Effector memory CD4-positive, alpha-beta T cell (primary cell): Measurements from ENCODE around the gene NXPH1.

Experiments
- DNase-seq, 3 donors: peaks; one replicate each; pipeline ENCODE4 v3.0.0-alpha.2; 2020
- H3K27ac ChIP-seq: 2 replicates; pipeline ENCODE4 v1.7.0; 2013; ENCODE audit warnings: mild to moderate bottlenecking, low read length, moderate library complexity; ENCODE audit not compliant: insufficient read depth, poor library complexity, severe bottlenecking
- H3K27me3 ChIP-seq: replicated peaks from 2 replicates; pipeline ENCODE4 v1.7.0; 2013; ENCODE audit warnings: mild to moderate bottlenecking, low read length; ENCODE audit not compliant: insufficient read depth, control insufficient read depth, poor library complexity, severe bottlenecking
- H3K36me3 ChIP-seq: 2 replicates; pipeline ENCODE4 v1.7.0; 2013; ENCODE audit warnings: mild to moderate bottlenecking, low read length, moderate library complexity; ENCODE audit not compliant: control insufficient read depth, insufficient read depth
- H3K4me1 ChIP-seq: 2 replicates; pipeline ENCODE4 v1.7.0; 2013; ENCODE audit warnings: low read length, mild to moderate bottlenecking; ENCODE audit not compliant: control insufficient read depth, insufficient read depth, poor library complexity, severe bottlenecking
- H3K4me3 ChIP-seq: 2 replicates; pipeline ENCODE4 v1.7.0; 2013; ENCODE audit warnings: low read length, low read depth, mild to moderate bottlenecking; ENCODE audit not compliant: insufficient read depth, poor library complexity, severe bottlenecking
- H3K9me3 ChIP-seq: 2 replicates; pipeline ENCODE4 v1.7.0; 2013; ENCODE audit warnings: mild to moderate bottlenecking, low read length, moderate library complexity; ENCODE audit not compliant: control insufficient read depth

The NXPH1 gene

DNA sequence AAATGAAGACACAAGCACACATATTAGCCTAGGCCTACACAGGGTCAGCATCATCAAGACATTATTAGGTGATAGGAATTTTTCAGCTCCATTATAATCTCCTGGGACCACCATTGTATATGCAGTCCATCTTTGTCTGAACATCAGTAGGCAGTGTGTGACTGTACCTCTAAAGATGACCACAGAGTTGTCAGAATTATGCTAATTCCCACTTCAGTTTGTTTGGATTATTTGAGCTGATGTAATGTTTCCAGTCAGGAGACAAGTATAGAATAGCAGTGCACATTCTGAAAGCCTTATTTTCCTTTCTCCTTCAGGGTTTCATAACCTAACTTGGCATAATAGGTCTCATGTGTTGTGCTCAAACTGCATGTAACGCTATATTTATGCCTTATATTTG lies 306.4 kb downstream of the NXPH1 start:
- no peak for DNase-seq
- H3K27ac ChIP-seq = no peak overlapping the region
- no peaks in the 10 kb centered on the region for H3K27me3 ChIP-seq
- H3K4me1 ChIP-seq = no peaks in the 10 kb centered on the region
- no peaks in the 10 kb centered on the region for H3K36me3 ChIP-seq
- no peak overlapping the region for H3K4me3 ChIP-seq
- H3K9me3 ChIP-seq = no peaks in the 10 kb centered on the region

DNA sequence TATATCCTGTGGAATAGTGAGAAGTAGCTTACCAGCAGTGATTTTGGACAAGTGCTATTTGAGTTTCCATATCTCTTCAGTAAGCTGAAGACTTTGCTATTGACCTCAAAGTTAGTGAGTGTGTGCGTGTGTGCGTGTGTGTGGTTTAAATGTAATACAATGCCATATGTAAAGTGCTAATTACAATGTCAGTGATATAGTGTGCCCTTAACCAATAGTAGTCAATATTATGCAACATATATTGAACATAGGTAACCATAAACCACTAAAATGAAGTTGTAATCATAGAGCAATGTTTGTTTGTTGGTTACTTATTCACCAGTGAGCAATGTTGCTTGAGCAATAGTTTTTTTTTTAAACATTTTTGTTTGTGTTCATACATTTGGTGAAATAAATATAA lies 309.4 kb downstream of the NXPH1 start:
- H3K4me3 ChIP-seq = no peak overlapping the region
- no peak for DNase-seq
- H3K9me3 ChIP-seq = no peaks in the 10 kb centered on the region
- no peaks in the 10 kb centered on the region for H3K36me3 ChIP-seq
- no peak overlapping the region for H3K27ac ChIP-seq
- H3K4me1 ChIP-seq = no peaks in the 10 kb centered on the region
- H3K27me3 ChIP-seq = no peaks in the 10 kb centered on the region

GRCh38 chr7:8747338-8747737 lies 313.9 kb downstream of the NXPH1 start:
- no peak for DNase-seq
- Histone ChIP-seq H3K36me3 (no peaks in the 10 kb centered on the region), H3K9me3 (no peaks in the 10 kb centered on the region), H3K4me1 (no peaks in the 10 kb centered on the region), H3K27me3 (no peaks in the 10 kb centered on the region), H3K27ac (no peak overlapping the region), H3K4me3 (no peak overlapping the region)

- H3K27ac ChIP-seq = no peak overlapping the region
- H3K4me3 ChIP-seq = no peak overlapping the region
- H3K9me3 ChIP-seq = no peaks in the 10 kb centered on the region
- no peaks in the 10 kb centered on the region for H3K27me3 ChIP-seq
- H3K36me3 ChIP-seq = no peaks in the 10 kb centered on the region
- no peak for DNase-seq
- H3K4me1 ChIP-seq = no peaks in the 10 kb centered on the region
These were observed 318.3 kb downstream of the NXPH1 start for GRCh38 chr7:8751557-8752231.

- Histone ChIP-seq H3K4me3 (no peak overlapping the region), H3K9me3 (no peaks in the 10 kb centered on the region), H3K36me3 (no peaks in the 10 kb centered on the region), H3K27ac (no peak overlapping the region), H3K27me3 (no peaks in the 10 kb centered on the region), H3K4me1 (no peaks in the 10 kb centered on the region)
- DNase-seq = no peak
These were observed 319.9 kb downstream of the NXPH1 start for GRCh38 chr7:8753355-8753754.

GRCh38 chr7:8761731-8762130 lies 328.3 kb downstream of the NXPH1 start:
- Histone ChIP-seq H3K27ac (no peak overlapping the region), H3K9me3 (no peaks in the 10 kb centered on the region), H3K27me3 (no peaks in the 10 kb centered on the region), H3K36me3 (no peaks in the 10 kb centered on the region), H3K4me3 (no peak overlapping the region), H3K4me1 (no peaks in the 10 kb centered on the region)
- no peak for DNase-seq

DNA sequence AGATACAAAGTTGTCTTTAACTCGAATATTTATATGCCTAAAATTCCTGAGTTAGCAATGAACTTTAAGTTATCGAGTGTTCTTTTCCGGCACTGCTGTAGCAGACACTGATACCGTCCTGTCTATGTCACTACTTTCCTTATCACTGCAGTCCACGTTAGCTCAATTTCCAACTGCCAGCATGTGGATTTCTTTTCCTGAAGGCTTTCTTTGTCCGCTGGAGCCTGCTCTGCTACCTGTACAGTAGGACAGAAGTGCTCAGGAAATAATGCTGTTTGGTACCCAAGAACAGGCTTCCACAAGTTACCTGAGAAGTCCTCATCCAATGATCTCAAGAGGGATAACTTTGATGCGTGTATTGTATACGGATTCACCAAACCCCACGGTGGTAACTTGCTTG lies 329.4 kb downstream of the NXPH1 start:
- no peak overlapping the region for H3K27ac ChIP-seq
- no peaks in the 10 kb centered on the region for H3K4me1 ChIP-seq
- DNase-seq = no peak
- no peak overlapping the region for H3K4me3 ChIP-seq
- H3K36me3 ChIP-seq = no peaks in the 10 kb centered on the region
- no peaks in the 10 kb centered on the region for H3K27me3 ChIP-seq
- no peaks in the 10 kb centered on the region for H3K9me3 ChIP-seq

DNA sequence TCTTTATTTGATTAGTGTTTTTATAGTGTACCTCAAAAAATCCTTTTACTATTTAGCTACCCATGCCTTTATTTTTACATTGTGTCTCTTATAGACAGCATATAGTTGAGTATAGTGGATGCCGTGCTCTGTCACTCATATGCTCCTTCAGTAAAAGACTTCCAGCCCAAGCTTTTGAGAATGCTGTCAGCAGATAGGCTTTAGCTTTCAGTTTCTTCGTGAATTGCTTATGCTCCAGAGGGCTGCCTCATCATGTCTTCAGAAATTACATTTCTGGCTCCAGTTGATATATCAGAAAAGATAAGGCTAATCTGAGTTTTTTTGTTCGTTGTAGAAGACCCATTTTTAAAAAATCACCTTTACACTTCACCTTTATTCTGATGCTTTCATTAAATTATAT lies 332.0 kb downstream of the NXPH1 start:
- Histone ChIP-seq H3K4me3 (no peak overlapping the region), H3K27me3 (no peaks in the 10 kb centered on the region), H3K36me3 (no peaks in the 10 kb centered on the region), H3K27ac (no peak overlapping the region), H3K9me3 (no peaks in the 10 kb centered on the region), H3K4me1 (no peaks in the 10 kb centered on the region)
- no peak for DNase-seq

DNA sequence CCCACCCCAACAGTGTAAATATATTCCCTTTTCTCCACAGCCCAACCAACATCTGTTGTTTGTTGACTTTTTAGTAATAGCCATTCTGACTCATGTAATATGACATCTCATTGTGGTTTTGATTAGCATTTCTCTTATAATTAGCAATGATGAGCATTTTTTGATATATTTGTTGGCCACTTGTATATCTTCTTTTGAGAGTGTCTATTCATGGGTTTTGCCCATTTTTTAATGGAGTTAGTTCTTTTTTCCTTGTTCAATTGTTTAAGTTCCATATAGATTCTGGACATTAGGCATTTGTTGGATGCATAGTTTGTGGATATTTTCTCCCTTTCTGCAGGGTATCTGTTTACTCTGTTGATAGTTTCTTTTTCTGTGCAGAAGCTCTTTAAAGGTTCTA lies 340.1 kb downstream of the NXPH1 start:
- no peak overlapping the region for H3K4me3 ChIP-seq
- DNase-seq = no peak
- no peaks in the 10 kb centered on the region for H3K4me1 ChIP-seq
- H3K27ac ChIP-seq = no peak overlapping the region
- H3K27me3 ChIP-seq = no peaks in the 10 kb centered on the region
- H3K9me3 ChIP-seq = no peaks in the 10 kb centered on the region
- H3K36me3 ChIP-seq = no peaks in the 10 kb centered on the region

- no peaks in the 10 kb centered on the region for H3K36me3 ChIP-seq
- H3K27ac ChIP-seq = no peak overlapping the region
- no peaks in the 10 kb centered on the region for H3K4me1 ChIP-seq
- H3K27me3 ChIP-seq = no peaks in the 10 kb centered on the region
- no peak overlapping the region for H3K4me3 ChIP-seq
- H3K9me3 ChIP-seq = no peaks in the 10 kb centered on the region
- DNase-seq = no peak
These were observed 345.1 kb downstream of the NXPH1 start for GRCh38 chr7:8778459-8778858.
